GM18909 (cell line): ENCODE data around the gene PIK3C2A.
"Not testable (repeated sequence)": the region's sequence is repeated elsewhere in the genome, so short reads cannot be mapped to it uniquely, and the experiment has no call there.

Experiments
- ATAC-seq: cut with Tn5 transposase; IDR thresholded peaks from one replicate; pipeline ENCODE4 v1.9.1; 2021; ENCODE audit warnings: mild to moderate bottlenecking; ENCODE audit not compliant: unreplicated experiment, poor library complexity

PIK3C2A gene

GRCh38 chr11:17207317-17208256, at the start of gene PIK3C2A:
PIK3C2A (minus strand) TSS chr11:17207986; CDS start chr11:17169741, 38,245 bp downstream.
- ATAC-seq: peak; percentile 97

- no peak for ATAC-seq
Observed at GRCh38 chr11:17257196-17257595, 49.4 kb upstream of the PIK3C2A start.

GRCh38 chr11:17256512-17256911, 48.7 kb upstream of the PIK3C2A start:
- no peak for ATAC-seq

GRCh38 chr11:17252704-17253103, 44.9 kb upstream of the PIK3C2A start:
- no peak for ATAC-seq

- ATAC-seq: no peak
Observed at GRCh38 chr11:17250561-17251350, 43.0 kb upstream of the PIK3C2A start.

GRCh38 chr11:17244046-17244445, 36.3 kb upstream of the PIK3C2A start:
- peak; percentile 96 for ATAC-seq

- ATAC-seq: not testable (repeated sequence)
Observed at GRCh38 chr11:17242954-17243353, 35.2 kb upstream of the PIK3C2A start.

- no peak for ATAC-seq
Observed at GRCh38 chr11:17240780-17241179, 33.0 kb upstream of the PIK3C2A start.

GRCh38 chr11:17239927-17240326, 32.1 kb upstream of the PIK3C2A start:
- not testable (repeated sequence) for ATAC-seq

GRCh38 chr11:17238377-17238776, 30.6 kb upstream of the PIK3C2A start:
- no peak for ATAC-seq

GRCh38 chr11:17233101-17233500, 25.3 kb upstream of the PIK3C2A start:
- no peak for ATAC-seq

- ATAC-seq: peak; percentile 95
Observed at GRCh38 chr11:17230867-17231851, 23.4 kb upstream of the PIK3C2A start.

- ATAC-seq: no peak
Observed at GRCh38 chr11:17229481-17230152, 21.8 kb upstream of the PIK3C2A start.

GRCh38 chr11:17228186-17228925, 20.6 kb upstream of the PIK3C2A start:
- ATAC-seq: not testable (repeated sequence)

- ATAC-seq: no peak
Observed at GRCh38 chr11:17224727-17225126, 16.9 kb upstream of the PIK3C2A start.

- no peak for ATAC-seq
Observed at GRCh38 chr11:17221968-17222367, 14.2 kb upstream of the PIK3C2A start.

GRCh38 chr11:17219016-17219415, 11.2 kb upstream of the PIK3C2A start:
- ATAC-seq: no peak

GRCh38 chr11:17218403-17218802, 10.6 kb upstream of the PIK3C2A start:
- no peak for ATAC-seq

GRCh38 chr11:17217401-17217800, 9.6 kb upstream of the PIK3C2A start:
- no peak for ATAC-seq
